ENCODE data around the gene TM9SF1.
A peak's percentile ranks its signal among the peaks of the same experiment; 100 is the strongest.
"Not testable (repeated sequence)": the region's sequence is repeated elsewhere in the genome, so short reads cannot be mapped to it uniquely, and the experiment has no call there.

TM9SF1 gene

DNA sequence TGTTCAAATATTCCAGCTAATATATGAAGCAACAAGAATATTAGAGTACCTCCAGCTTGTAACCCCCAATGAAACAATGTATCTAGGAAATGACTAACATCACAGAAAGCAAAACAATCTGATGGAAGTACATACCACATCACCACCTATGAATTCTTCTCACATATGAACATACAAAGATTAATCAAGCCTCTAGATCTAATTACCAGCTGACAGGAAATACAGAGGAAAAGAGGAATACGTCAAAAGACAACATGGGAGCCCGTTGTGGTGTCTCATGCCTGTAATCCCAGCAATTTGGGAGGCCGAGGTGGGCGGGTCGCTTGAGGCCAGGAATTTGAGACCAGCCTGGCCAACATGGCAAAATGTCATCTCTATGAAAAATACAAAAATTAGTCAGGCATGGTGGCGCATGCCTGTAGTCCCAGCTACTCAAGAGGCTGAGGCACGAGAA lies 29.4 kb upstream of the TM9SF1 start:
- peak; percentile 91 for DNase-seq (ENCODE audit: low read depth)

GRCh38 chr14:24222987-24223386 lies 27.7 kb upstream of the TM9SF1 start:
- DNase-seq (ENCODE audit: low read depth), result not testable (repeated sequence)

DNA sequence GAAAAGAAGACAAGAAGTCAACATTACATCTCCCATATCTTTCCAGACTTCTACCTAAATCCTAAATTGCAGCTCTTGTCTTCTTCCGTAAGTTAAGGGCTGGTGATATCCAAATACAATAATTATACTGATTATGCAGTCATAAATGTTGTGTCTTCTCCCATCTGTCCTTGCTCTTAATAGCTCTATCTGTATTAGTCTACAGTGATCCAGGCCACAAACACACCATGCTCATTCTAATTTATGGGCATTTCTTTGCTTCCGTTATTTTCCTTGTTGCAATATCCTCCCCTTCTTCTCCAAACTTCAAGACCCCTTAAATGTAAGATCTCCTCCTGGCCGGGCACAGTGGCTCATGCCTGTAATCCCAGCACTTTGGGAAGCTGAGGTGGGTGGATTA lies 24.3 kb upstream of the TM9SF1 start:
- DNase-seq (ENCODE audit: low read depth), result no peak

DNA sequence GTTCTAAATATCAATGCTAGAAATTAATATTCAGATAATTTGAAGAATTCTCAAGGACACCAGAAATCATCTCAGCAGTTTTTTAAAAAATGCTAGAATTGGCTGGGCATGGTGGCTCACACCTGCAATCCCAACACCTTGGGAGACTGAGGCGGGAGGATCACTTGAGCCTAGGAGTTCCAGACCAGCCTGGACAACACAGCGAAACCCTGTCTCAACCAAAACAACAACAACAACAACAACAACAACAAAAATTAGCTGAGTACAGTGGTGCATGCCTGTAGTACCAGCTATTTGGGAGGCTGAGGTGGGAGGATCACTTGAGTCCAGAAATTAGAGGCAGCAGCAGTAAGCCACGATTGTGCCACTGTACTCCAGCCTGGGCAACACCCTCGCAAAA lies 23.8 kb upstream of the TM9SF1 start:
- no peak for DNase-seq (ENCODE audit: low read depth)

DNA sequence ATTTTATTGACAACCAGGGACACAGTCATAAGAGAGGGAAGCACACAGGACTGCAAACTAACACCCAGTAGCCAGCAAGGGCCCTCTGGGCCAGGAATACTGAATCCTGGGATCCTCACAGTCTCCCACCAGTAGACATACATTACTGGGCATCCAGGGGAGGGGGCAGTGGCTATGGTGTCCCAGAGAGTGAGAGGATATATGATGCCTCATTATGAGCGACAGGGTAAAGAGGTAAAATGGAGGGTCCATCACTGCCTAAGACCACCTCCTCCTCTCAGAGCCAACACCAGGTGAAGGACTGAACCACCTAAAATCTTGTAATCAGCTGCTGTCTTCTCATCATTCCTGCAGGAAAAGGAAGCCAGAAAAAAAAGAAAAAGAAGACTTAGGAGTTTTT lies 21.6 kb upstream of the TM9SF1 start:
- DNase-seq (ENCODE audit: low read depth), result not testable (repeated sequence)

DNA sequence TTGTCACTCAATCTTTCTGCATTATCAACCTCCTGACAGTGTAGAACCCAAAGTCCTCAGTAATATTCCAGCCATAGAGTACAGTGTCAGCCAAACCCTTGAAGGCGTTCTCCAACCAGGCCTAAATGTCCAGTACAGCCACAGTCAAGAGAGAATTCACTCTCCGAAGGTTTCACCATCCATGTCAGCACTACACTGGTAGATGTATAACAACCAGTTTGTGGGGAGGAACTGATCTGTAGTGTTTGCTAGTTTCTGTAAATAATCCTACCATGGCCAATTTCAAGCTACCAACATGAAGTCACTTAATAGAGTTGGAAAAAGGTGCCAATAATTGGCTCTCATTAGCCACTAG lies 21.1 kb upstream of the TM9SF1 start:
- DNase-seq (ENCODE audit: low read depth), result no peak

DNA sequence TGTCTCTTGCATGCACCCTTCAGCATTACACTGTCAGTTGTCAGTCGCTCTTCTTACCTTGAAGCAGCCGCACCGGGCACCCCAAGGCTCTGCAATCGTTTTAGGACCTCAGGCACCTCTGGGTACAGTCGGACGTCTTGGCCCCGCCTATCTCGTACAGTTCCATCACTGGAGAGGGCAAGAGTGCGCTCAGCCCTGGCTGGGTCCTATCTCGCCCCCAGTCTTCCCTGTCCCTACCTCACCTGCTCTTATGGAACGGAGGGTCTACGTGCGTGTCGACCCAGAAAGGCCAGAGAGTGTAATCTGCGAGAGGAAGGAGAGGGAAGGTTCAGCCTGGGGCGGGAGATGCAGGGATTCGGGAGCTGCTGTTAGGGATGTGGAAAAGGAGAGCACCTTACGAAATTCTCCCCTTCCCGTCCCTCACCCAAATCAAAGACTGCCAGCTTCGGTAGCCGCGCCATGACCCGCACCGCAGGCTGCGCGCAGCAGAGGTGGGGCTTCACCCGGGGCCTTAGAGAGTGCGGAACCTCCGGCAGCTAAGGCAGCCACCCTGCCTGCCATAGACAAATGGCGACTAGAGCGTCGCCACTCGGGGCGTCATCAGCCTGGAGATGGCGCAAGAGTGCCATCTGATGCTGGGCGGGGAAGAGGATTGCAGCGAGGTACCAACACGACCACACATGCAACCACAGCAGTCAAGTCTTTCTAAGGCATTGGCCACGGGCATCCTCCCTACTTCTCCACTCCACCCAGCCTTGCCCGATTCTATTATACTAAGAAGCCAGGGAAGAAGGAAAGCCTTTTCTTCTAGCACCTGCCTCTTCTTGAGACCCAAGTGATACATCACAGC lies 20.5 kb upstream of the TM9SF1 start, which contains the start of gene MDP1:
TSS of gene MDP1 (minus strand) at position 572 of the 850 bp plus-strand sequence. CDS start at position 461, 111 bp downstream.
- DNase-seq (ENCODE audit: low read depth), result peak; percentile 77

DNA sequence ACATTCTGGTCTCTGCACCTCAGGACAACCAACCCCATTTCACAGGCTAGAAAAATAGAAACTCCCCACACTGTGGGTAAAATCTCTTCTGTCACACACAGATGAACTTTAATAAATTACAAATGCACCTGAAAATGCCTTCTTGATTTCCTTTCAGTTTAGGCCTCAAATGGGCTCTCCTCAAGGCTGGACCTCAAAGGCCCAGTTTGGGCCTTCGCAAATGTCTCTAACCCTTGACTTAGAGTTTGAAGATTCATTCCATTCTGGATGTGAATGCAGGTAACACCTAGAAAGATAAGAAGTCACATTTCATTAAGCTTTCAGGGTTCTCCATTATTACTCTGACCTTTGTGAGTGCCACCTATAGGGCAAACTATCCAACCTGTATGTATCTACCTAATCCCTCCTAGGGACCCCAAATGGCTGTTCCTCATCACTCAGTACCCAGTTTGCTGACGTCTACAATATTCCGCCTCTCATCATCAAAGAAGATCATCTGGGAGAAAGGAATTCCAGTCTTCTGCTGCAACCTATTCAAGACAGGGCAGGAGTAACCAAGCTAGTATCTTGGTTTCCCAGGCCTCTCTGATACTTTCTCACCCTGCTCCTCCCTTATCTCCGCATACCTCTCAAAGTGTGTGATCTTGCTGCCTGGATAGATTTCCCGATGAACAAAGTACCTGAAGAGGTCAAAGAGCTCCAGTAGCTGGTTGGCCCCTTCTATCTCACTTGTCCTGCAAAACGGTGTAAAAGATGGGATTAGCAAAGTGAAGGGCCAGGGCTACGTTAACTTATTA lies 18.8 kb upstream of the TM9SF1 start:
- DNase-seq (ENCODE audit: low read depth), result no peak

- DNase-seq (ENCODE audit: low read depth), result peak; percentile 97
Measured at GRCh38 chr14:24212924-24213865, 18.0 kb upstream of the TM9SF1 start, which contains the start of gene CHMP4A. Gene CHMP4A, minus strand, starts transcription at chr14:24213488. Its CDS starts 49 bp downstream, at chr14:24213439.

- no peak for DNase-seq (ENCODE audit: low read depth)
Measured at GRCh38 chr14:24211311-24211710, 16.1 kb upstream of the TM9SF1 start.

DNA sequence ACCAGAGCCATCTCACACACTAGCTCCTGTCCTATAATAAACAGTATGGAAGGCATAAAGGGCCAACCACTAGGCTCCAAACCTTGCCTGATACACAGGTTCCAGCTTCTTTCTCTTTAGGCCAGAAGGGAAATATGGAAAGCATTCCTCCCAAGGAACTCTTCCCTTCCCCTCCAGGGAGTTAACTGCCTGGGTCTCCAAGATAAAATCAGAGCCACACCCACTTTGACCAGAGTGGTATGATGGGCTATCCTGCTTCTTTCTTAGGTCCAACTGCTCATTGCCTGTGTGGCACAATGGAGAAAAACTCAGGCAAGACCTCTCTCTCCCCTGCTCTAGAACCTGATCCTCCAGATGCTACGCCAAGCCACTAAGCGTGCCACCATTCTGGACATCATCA lies 12.4 kb upstream of the TM9SF1 start:
- no peak for DNase-seq (ENCODE audit: low read depth)

GRCh38 chr14:24207104-24207551 lies 11.9 kb upstream of the TM9SF1 start:
- DNase-seq (ENCODE audit: low read depth), result no peak

DNA sequence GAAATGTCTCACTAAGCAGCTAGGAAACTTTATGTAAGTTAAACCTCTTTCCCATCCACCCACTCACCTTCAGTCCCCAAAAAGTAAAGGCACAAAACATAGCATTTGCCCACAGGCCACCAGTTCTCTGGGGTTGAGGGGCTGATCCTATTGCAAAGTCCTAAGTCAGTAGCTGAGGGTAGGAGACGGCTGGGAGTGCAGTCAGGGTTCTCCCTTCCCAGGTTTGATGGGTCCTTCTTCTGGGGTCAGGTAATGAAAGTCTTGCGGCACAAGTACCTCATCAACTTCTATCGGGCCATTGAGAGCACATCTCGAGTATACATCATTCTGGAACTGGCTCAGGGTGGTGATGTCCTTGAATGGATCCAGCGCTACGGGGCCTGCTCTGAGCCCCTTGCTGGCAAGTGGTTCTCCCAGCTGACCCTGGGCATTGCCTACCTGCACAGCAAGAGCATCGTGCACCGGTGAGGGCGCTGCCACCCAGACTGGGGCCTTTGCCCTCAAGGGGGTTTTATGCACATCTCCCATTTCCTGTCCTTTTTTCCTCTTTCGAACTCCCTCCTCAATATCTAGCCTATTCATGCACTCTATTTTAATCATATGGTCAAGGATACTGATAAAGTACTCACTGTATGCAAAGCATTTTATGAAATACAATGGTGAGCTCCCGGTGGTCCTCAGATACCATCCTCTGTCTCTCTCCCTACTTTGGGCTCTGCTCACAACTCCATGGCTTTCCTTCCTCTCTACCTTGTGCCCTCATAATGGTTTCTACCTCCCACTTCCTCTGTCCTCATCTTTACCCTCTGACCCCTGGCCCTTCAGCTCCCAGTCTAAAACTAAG lies 11.2 kb upstream of the TM9SF1 start:
- no peak for DNase-seq (ENCODE audit: low read depth)

- DNase-seq (ENCODE audit: low read depth), result no peak
Measured at GRCh38 chr14:24204163-24205146, 9.2 kb upstream of the TM9SF1 start.

GRCh38 chr14:24203249-24203886 lies 8.1 kb upstream of the TM9SF1 start:
- DNase-seq (ENCODE audit: low read depth), result not testable (repeated sequence)

DNA sequence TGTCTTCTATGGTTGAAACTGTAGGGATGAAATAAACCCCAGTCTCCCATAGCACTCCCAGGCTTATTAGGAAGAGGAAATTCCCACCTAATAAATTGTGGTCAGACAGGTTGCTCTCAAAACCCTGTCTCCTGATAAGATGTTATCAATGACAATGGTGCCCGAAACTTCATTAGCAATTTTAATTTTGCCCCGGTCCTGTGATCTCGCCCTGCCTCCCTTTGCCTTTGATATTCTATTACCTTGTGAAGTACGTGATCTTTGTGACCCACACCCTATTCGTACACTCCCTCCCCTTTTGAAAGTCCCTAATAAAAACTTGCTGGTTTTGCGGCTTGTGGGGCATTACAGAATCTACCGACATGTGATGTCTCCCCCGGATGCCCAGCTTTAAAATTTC lies 7.3 kb upstream of the TM9SF1 start:
- DNase-seq (ENCODE audit: low read depth), result not testable (repeated sequence)

- DNase-seq (ENCODE audit: low read depth), result no peak
Measured at GRCh38 chr14:24198814-24199524, 3.7 kb upstream of the TM9SF1 start.

DNA sequence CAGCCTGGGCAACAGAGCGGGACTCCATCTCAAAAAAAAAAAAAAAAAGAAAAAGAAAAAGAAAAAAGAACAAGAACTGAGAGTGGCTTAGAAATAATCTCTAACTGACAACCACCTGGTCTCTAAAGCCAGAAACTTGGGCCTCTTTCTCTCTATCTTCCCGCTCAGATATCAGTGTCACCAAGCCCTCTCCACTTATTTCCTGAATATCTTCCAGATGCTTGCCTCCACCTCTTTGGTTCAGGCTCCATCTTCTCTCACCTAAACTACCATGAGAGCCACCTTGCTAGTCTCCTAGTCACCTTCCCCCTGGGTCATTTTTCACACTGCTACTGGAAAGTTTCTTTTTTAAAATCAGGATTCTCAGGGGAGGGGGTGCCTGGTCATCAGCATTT lies 1.8 kb upstream of the TM9SF1 start:
- DNase-seq (ENCODE audit: low read depth), result no peak
